GM23338 (cell line): ENCODE data around the gene AIFM2. TPM values are rescaled to one million over a fixed set of nuclear protein-coding genes. Genes with fewer than 3 reads are reported as not detected.
A peak's percentile ranks its signal among the peaks of the same experiment; 100 is the strongest.

Source experiments
- ATAC-seq: fragments of 200-7000 bp; cut with Tn5 transposase; 3 replicates; pipeline ENCODE4 v1.9.1; 2020
- DNase-seq: peaks from one replicate; pipeline ENCODE4 v3.0.0-alpha.2; 2015; ENCODE audit warnings: low spot score
- H2AFZ ChIP-seq: fragments of 200-600 bp; sonication (generic); 2 replicates; pipeline ENCODE4 v1.8.0; 2016; ENCODE audit warnings: antibody characterized with exemption, mild to moderate bottlenecking, moderate library complexity
- H3F3A ChIP-seq: fragments of 200-600 bp; sonication (generic); replicated peaks from 2 replicates; pipeline ENCODE4 v1.8.0; 2017; ENCODE audit warnings: antibody characterized with exemption, mixed run types, low read depth
- H3K27ac ChIP-seq: fragments of 200-600 bp; sonication (generic); 2 replicates; pipeline ENCODE4 v1.6.1; 2016; ENCODE audit warnings: low read depth
- H3K27me3 ChIP-seq: fragments of 200-600 bp; sonication (generic); 2 replicates; pipeline ENCODE4 v1.8.0; 2016; ENCODE audit warnings: mild to moderate bottlenecking, mixed run types, moderate library complexity; ENCODE audit not compliant: insufficient read depth
- H3K36me3 ChIP-seq: fragments of 200-600 bp; sonication (generic); 2 replicates; pipeline ENCODE4 v1.8.0; 2016; ENCODE audit warnings: mild to moderate bottlenecking; ENCODE audit not compliant: insufficient read depth
- H3K4me1 ChIP-seq: fragments of 200-600 bp; sonication (generic); 2 replicates; pipeline ENCODE4 v1.8.0; 2016; ENCODE audit warnings: mild to moderate bottlenecking, moderate library complexity; ENCODE audit not compliant: insufficient read depth
- H3K4me2 ChIP-seq: fragments of 200-600 bp; sonication (generic); 2 replicates; pipeline ENCODE4 v1.7.1; 2017; ENCODE audit warnings: mixed run types
- H3K4me3 ChIP-seq: fragments of 200-600 bp; sonication (generic); 2 replicates; pipeline ENCODE4 v1.6.1; 2016; ENCODE audit warnings: mixed run types
- H3K79me2 ChIP-seq: fragments of 200-600 bp; sonication (generic); replicated peaks from 2 replicates; pipeline ENCODE4 v1.8.0; 2017; ENCODE audit warnings: mild to moderate bottlenecking; ENCODE audit not compliant: insufficient read depth
- H3K9me2 ChIP-seq: fragments of 200-600 bp; sonication (generic); 2 replicates; pipeline ENCODE4 v1.8.0; 2017; ENCODE audit not compliant: insufficient read depth
- H4K20me1 ChIP-seq: fragments of 200-600 bp; sonication (generic); replicated peaks from 2 replicates; pipeline ENCODE4 v1.8.0; 2017; ENCODE audit warnings: mild to moderate bottlenecking; ENCODE audit not compliant: insufficient read depth
- H3K27ac Mint-ChIP-seq: 2 replicates; pipeline ENCODE4 v1.8.0; 2020; ENCODE audit warnings: inconsistent platforms, mild to moderate bottlenecking, moderate library complexity, mixed read lengths
- H3K27me3 Mint-ChIP-seq: 3 replicates; pipeline ENCODE4 v1.8.0; 2022; ENCODE audit warnings: low read depth, mild to moderate bottlenecking, moderate library complexity, mixed read lengths, inconsistent platforms; ENCODE audit not compliant: insufficient read depth, poor library complexity
- H3K36me3 Mint-ChIP-seq: 3 replicates; pipeline ENCODE4 v1.8.0; 2021; ENCODE audit warnings: low read depth, mild to moderate bottlenecking, inconsistent platforms, moderate library complexity, mixed read lengths
- H3K4me1 Mint-ChIP-seq: 3 replicates; pipeline ENCODE4 v1.8.0; 2020; ENCODE audit warnings: mild to moderate bottlenecking, inconsistent platforms, mixed read lengths
- H3K4me3 Mint-ChIP-seq: 3 replicates; pipeline ENCODE4 v1.8.0; 2021; ENCODE audit warnings: moderate library complexity, mild to moderate bottlenecking, inconsistent platforms, mixed read lengths
- H3K9me3 Mint-ChIP-seq: 3 replicates; pipeline ENCODE4 v1.8.0; 2020; ENCODE audit warnings: moderate library complexity, mild to moderate bottlenecking, inconsistent platforms, mixed read lengths
- CREB1 ChIP-seq: fragments of 250-450 bp; sonication (Bioruptor Pico); IDR thresholded peaks from 2 replicates; pipeline ENCODE4 v1.5.0; 2020; ENCODE audit warnings: low read depth, mild to moderate bottlenecking, moderate library complexity
- ZNF331 ChIP-seq: fragments of 250-450 bp; sonication (Bioruptor Pico); IDR thresholded peaks from 2 replicates; pipeline ENCODE4 v1.5.0; 2020; ENCODE audit warnings: low read depth, mild to moderate bottlenecking, moderate library complexity
- polyA plus RNA-seq: library from polyadenylated mRNA; unstranded; fragments of >200 nt; fragmentation: Nextera tagmentation; extraction: Ambion mirVana; gene quantifications from 2 replicates; pipeline ENCODE4 v1.2.1, GENCODE V29; 2016
- total RNA-seq: library from RNA; depleted of rRNA; stranded (reverse); fragments of >200 nt; shearing (Covaris generic); gene quantifications from 2 replicates; pipeline ENCODE4 v1.2.3, GENCODE V29; 2014
- TF ChIP-seq, protein P1 (sequence below): IDR thresholded peaks from 2 replicates; pipeline ENCODE4 v1.6.1; 2016; ENCODE audit warnings: antibody characterized with exemption
- TF ChIP-seq, protein P2 (sequence below): IDR thresholded peaks from one replicate; pipeline ENCODE4 v1.6.1; 2018; ENCODE audit warnings: antibody characterized with exemption; ENCODE audit not compliant: unreplicated experiment
- TF ChIP-seq, protein P3 (sequence below), 2 experiments: fragments of 200-600 bp in 1 of 2; sonication (generic) in 1 of 2; conservative IDR thresholded peaks; 2 replicates each; pipeline versions ENCODE4 v1.5.1 to v1.6.1; 2016 to 2017; ENCODE audit warnings: antibody characterized with exemption in 2 of 2, low read depth in 2 of 2, mild to moderate bottlenecking in 2 of 2, moderate library complexity in 1 of 2

AIFM2 gene
- total and polyA plus RNA-seq, 2 experiments from 2014 or later: 3.2 to 3.6 TPM

DNA sequence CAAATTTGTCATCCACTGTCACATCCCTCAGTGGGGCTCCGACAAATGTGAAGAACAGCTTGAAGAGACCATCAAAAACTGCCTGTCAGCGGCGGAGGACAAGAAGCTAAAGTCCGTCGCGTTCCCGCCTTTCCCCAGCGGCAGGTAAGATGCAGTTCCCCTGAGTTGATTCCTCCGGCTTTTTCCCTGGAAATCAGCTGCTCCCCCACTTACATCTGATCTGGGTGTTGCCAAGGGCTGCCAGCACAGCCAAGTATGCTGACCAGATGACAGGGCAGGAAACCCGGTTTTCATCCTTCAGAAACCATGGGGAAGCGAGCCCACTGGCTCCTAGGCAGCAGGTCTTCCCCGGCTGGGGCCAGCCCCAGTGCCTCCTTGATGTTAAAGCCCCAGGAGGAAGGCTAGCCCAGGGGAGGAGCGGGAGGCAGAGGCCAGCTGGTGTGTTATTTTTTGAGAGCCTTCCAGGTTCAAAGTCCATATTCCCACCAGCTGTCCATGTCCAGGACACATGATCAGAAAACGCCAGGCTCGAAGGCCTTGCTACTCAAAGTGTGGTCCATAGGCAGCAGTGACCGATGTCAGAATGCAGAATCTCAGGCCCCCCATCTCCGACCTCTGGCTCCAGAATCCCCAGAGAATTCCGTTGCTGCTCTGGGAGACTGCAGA, 23.4 kb downstream of the AIFM2 start (continued):
- TF ChIP-seq, protein P1, sequence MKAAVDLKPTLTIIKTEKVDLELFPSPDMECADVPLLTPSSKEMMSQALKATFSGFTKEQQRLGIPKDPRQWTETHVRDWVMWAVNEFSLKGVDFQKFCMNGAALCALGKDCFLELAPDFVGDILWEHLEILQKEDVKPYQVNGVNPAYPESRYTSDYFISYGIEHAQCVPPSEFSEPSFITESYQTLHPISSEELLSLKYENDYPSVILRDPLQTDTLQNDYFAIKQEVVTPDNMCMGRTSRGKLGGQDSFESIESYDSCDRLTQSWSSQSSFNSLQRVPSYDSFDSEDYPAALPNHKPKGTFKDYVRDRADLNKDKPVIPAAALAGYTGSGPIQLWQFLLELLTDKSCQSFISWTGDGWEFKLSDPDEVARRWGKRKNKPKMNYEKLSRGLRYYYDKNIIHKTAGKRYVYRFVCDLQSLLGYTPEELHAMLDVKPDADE: no peak

DNA sequence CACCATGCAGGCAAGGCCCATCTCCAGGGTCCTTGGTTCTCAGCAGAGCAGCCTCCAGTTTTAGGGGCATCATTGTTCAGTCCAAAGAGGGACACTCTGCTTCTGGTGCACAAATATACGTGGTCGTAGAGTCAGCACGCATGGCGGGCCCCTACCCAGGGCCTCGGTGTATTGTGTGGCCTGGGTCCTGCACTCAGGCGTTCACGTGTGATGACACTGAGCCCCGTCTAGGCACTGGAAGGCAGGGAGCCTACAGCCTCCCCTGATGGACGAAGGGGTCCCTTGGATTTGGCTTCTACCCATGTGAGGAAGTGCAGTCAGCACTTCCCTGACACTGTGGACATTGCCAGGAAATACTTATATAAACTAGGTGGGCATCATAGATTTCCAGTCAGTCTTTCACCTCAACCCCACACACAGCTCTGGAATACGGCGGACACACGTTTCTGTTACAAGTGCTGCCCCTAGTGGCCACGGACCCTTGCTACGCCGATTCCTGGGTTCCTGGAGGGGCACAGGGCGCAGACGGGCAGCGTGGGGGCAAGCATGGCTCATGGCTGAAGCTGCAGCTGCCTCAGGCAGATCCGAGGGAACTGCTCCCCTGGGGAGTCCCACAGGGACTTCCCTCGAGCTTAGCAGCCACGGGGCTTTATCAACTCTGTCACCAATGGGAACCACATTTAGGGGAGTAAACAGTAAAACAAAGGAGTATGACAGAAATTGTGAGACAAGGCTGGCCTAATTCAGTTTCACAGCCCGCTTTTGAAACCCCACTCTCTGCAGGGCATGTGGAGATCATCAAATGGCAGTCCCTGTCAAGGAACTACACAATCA, 25.4 kb downstream of the AIFM2 start:
- H3K9me3 Mint-ChIP-seq: no peaks in the 10 kb centered on the region; the same call in 2 of the 3 replicates
- Histone ChIP-seq H3K4me3 (no peak overlapping the region), H4K20me1 (no peaks in the 10 kb centered on the region), H3K4me1 (peaks cover 3% of the 10 kb centered on the region; the same call in 1 of the 2 replicates), H3K79me2 (no peaks in the 10 kb centered on the region), H3K27me3 (no peaks in the 10 kb centered on the region), H3K27ac (no peak overlapping the region), H3F3A (no peaks in the 10 kb centered on the region), H3K4me2 (no peak overlapping the region), H3K36me3 (no peaks in the 10 kb centered on the region), H2AFZ (no peak overlapping the region), H3K9me2 (no peaks in the 10 kb centered on the region)
- H3K4me3 Mint-ChIP-seq: no peak overlapping the region
- H3K27ac Mint-ChIP-seq: no peak overlapping the region
- H3K4me1 Mint-ChIP-seq: peaks cover 10% of the 10 kb centered on the region; the same call in 2 of the 3 replicates
- peak; percentile 90 for DNase-seq
- peaks cover 8% of the 10 kb centered on the region; the same call in 2 of the 3 replicates for H3K36me3 Mint-ChIP-seq
- H3K27me3 Mint-ChIP-seq: peaks cover 17% of the 10 kb centered on the region
- TF ChIP-seq ZNF331 (CRISPR knock-in tag): no peak
- TF ChIP-seq, protein P2, sequence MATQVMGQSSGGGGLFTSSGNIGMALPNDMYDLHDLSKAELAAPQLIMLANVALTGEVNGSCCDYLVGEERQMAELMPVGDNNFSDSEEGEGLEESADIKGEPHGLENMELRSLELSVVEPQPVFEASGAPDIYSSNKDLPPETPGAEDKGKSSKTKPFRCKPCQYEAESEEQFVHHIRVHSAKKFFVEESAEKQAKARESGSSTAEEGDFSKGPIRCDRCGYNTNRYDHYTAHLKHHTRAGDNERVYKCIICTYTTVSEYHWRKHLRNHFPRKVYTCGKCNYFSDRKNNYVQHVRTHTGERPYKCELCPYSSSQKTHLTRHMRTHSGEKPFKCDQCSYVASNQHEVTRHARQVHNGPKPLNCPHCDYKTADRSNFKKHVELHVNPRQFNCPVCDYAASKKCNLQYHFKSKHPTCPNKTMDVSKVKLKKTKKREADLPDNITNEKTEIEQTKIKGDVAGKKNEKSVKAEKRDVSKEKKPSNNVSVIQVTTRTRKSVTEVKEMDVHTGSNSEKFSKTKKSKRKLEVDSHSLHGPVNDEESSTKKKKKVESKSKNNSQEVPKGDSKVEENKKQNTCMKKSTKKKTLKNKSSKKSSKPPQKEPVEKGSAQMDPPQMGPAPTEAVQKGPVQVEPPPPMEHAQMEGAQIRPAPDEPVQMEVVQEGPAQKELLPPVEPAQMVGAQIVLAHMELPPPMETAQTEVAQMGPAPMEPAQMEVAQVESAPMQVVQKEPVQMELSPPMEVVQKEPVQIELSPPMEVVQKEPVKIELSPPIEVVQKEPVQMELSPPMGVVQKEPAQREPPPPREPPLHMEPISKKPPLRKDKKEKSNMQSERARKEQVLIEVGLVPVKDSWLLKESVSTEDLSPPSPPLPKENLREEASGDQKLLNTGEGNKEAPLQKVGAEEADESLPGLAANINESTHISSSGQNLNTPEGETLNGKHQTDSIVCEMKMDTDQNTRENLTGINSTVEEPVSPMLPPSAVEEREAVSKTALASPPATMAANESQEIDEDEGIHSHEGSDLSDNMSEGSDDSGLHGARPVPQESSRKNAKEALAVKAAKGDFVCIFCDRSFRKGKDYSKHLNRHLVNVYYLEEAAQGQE: no peak
- TF ChIP-seq CREB1 (CRISPR knock-in tag): peak; percentile 58
- TF ChIP-seq, protein P3, sequence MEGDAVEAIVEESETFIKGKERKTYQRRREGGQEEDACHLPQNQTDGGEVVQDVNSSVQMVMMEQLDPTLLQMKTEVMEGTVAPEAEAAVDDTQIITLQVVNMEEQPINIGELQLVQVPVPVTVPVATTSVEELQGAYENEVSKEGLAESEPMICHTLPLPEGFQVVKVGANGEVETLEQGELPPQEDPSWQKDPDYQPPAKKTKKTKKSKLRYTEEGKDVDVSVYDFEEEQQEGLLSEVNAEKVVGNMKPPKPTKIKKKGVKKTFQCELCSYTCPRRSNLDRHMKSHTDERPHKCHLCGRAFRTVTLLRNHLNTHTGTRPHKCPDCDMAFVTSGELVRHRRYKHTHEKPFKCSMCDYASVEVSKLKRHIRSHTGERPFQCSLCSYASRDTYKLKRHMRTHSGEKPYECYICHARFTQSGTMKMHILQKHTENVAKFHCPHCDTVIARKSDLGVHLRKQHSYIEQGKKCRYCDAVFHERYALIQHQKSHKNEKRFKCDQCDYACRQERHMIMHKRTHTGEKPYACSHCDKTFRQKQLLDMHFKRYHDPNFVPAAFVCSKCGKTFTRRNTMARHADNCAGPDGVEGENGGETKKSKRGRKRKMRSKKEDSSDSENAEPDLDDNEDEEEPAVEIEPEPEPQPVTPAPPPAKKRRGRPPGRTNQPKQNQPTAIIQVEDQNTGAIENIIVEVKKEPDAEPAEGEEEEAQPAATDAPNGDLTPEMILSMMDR (conservative IDR thresholded peaks at IDR 0.05; ENCODE audit: low read depth in 2 of 2): peak; percentile 77 to 93
- peak; percentile 95 for ATAC-seq
